ENCODE results near the gene RPA1. TPM values are rescaled to one million over a fixed set of nuclear protein-coding genes. Genes with fewer than 3 reads are reported as not detected.
"Not testable (repeated sequence)": the region's sequence is repeated elsewhere in the genome, so short reads cannot be mapped to it uniquely, and the experiment has no call there.

Gene RPA1
- total RNA-seq, 1 donor from 2014 or later, result 56.6 TPM

GRCh38 chr17:1843947-1844346 is 14.1 kb downstream of the RPA1 start:
- DNase-seq (ENCODE audit: low spot score), result no peak
- Mint-ChIP-seq H3K27me3 (ENCODE audit: low read depth) (no peaks in the 10 kb centered on the region), H3K9me3 (ENCODE audit: low read depth) (no peaks in the 10 kb centered on the region), H3K27ac (ENCODE audit: unreplicated experiment) (no peak overlapping the region), H3K4me1 (ENCODE audit: low read depth) (no peaks in the 10 kb centered on the region), H3K36me3 (ENCODE audit: low read depth) (peaks cover 20% of the 10 kb centered on the region), H3K4me3 (ENCODE audit: unreplicated experiment) (no peak overlapping the region)
- no peak for TF ChIP-seq CTCF (IDR thresholded peaks at IDR 0.05)

- H3K9me3 Mint-ChIP-seq (ENCODE audit: low read depth), result no peaks in the 10 kb centered on the region
- no peak overlapping the region for H3K4me3 Mint-ChIP-seq (ENCODE audit: unreplicated experiment)
- no peak for DNase-seq (ENCODE audit: low spot score)
- H3K4me1 Mint-ChIP-seq (ENCODE audit: low read depth), result peaks cover 4% of the 10 kb centered on the region
- no peak for TF ChIP-seq CTCF (IDR thresholded peaks at IDR 0.05)
- no peaks in the 10 kb centered on the region for H3K27me3 Mint-ChIP-seq (ENCODE audit: low read depth)
- no peak overlapping the region for H3K27ac Mint-ChIP-seq (ENCODE audit: unreplicated experiment)
- H3K36me3 Mint-ChIP-seq (ENCODE audit: low read depth), result peaks cover 24% of the 10 kb centered on the region
Measured at GRCh38 chr17:1847191-1847590, 17.4 kb downstream of the RPA1 start.

GRCh38 chr17:1852327-1852726 is 22.5 kb downstream of the RPA1 start:
- H3K36me3 Mint-ChIP-seq (ENCODE audit: low read depth), result peaks cover 21% of the 10 kb centered on the region
- no peak overlapping the region for H3K27ac Mint-ChIP-seq (ENCODE audit: unreplicated experiment)
- H3K4me1 Mint-ChIP-seq (ENCODE audit: low read depth), result peaks cover 4% of the 10 kb centered on the region

GRCh38 chr17:1853698-1854097 is 23.9 kb downstream of the RPA1 start:
- H3K9me3 Mint-ChIP-seq (ENCODE audit: low read depth), result no peaks in the 10 kb centered on the region
- no peak for TF ChIP-seq CTCF (IDR thresholded peaks at IDR 0.05)
- no peak overlapping the region for H3K27ac Mint-ChIP-seq (ENCODE audit: unreplicated experiment)
- DNase-seq (ENCODE audit: low spot score), result no peak
- peaks cover 21% of the 10 kb centered on the region for H3K36me3 Mint-ChIP-seq (ENCODE audit: low read depth)
- peaks cover 4% of the 10 kb centered on the region for H3K4me1 Mint-ChIP-seq (ENCODE audit: low read depth)
- H3K27me3 Mint-ChIP-seq (ENCODE audit: low read depth), result no peaks in the 10 kb centered on the region
- no peak overlapping the region for H3K4me3 Mint-ChIP-seq (ENCODE audit: unreplicated experiment)

More at GRCh38 chr17:1852327-1852726, 22.5 kb downstream of the RPA1 start:
- no peak for DNase-seq (ENCODE audit: low spot score)
- no peaks in the 10 kb centered on the region for H3K9me3 Mint-ChIP-seq (ENCODE audit: low read depth)
- H3K27me3 Mint-ChIP-seq (ENCODE audit: low read depth), result no peaks in the 10 kb centered on the region
- no peak for TF ChIP-seq CTCF (IDR thresholded peaks at IDR 0.05)
- H3K4me3 Mint-ChIP-seq (ENCODE audit: unreplicated experiment), result no peak overlapping the region

- H3K27ac Mint-ChIP-seq (ENCODE audit: unreplicated experiment), result not testable (repeated sequence)
- H3K36me3 Mint-ChIP-seq (ENCODE audit: low read depth), result peaks cover 22% of the 10 kb centered on the region
Measured at GRCh38 chr17:1856462-1856861, 26.7 kb downstream of the RPA1 start.

GRCh38 chr17:1860978-1861377 is 31.2 kb downstream of the RPA1 start:
- Mint-ChIP-seq H3K27ac (ENCODE audit: unreplicated experiment) (no peak overlapping the region), H3K4me1 (ENCODE audit: low read depth) (no peaks in the 10 kb centered on the region), H3K36me3 (ENCODE audit: low read depth) (peaks cover 8% of the 10 kb centered on the region), H3K4me3 (ENCODE audit: unreplicated experiment) (no peak overlapping the region), H3K27me3 (ENCODE audit: low read depth) (no peaks in the 10 kb centered on the region), H3K9me3 (ENCODE audit: low read depth) (no peaks in the 10 kb centered on the region)
- no peak for DNase-seq (ENCODE audit: low spot score)
- TF ChIP-seq CTCF (IDR thresholded peaks at IDR 0.05), result no peak

More at GRCh38 chr17:1856462-1856861, 26.7 kb downstream of the RPA1 start:
- not testable (repeated sequence) for DNase-seq (ENCODE audit: low spot score); H3K4me1 Mint-ChIP-seq (ENCODE audit: low read depth); H3K9me3 Mint-ChIP-seq (ENCODE audit: low read depth); H3K4me3 Mint-ChIP-seq (ENCODE audit: unreplicated experiment); H3K27me3 Mint-ChIP-seq (ENCODE audit: low read depth)
